Measurements from ENCODE around the gene CRNN.
A peak's percentile ranks its signal among the peaks of the same experiment; 100 is the strongest.

CRNN gene

DNA sequence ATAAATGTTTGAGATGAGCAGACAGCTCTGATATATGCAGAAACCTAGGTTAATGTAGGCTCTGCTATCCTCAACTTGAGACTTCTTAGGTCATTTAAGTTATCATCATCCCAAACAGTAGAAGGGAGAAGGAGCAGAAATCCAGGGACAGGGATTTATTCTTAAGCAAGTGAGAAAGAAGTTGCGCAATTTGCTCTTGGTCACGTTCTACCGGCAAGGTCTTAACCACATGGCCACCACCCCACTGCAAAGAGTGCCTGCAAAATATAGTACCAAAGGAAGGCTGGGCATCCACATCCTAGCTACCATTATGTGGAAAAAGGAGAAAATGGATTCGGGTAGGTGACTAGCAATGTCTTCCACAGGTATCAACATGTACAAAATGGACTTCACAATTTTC, 25.2 kb downstream of the CRNN start:
- DNase-seq (ENCODE audit: low read depth in 1 of 2, low spot score in 1 of 2), result peak in 1 of 2 experiments; percentile 8
- Histone ChIP-seq H3K4me3 (replicated peaks; ENCODE audit: insufficient read depth, low read length) (no peak overlapping the region), H3K27ac (replicated peaks) (no peak overlapping the region), H3K27me3 (ENCODE audit: insufficient read depth, poor library complexity, severe bottlenecking) (peaks cover 11% of the 10 kb centered on the region)
- TF ChIP-seq SPI1 (IDR thresholded peaks at IDR 0.05; ENCODE audit: borderline replicate concordance, low read depth), result no peak
- no peak for TF ChIP-seq GABPA (IDR thresholded peaks at IDR 0.05; ENCODE audit: low read depth)
- TF ChIP-seq, protein P1, sequence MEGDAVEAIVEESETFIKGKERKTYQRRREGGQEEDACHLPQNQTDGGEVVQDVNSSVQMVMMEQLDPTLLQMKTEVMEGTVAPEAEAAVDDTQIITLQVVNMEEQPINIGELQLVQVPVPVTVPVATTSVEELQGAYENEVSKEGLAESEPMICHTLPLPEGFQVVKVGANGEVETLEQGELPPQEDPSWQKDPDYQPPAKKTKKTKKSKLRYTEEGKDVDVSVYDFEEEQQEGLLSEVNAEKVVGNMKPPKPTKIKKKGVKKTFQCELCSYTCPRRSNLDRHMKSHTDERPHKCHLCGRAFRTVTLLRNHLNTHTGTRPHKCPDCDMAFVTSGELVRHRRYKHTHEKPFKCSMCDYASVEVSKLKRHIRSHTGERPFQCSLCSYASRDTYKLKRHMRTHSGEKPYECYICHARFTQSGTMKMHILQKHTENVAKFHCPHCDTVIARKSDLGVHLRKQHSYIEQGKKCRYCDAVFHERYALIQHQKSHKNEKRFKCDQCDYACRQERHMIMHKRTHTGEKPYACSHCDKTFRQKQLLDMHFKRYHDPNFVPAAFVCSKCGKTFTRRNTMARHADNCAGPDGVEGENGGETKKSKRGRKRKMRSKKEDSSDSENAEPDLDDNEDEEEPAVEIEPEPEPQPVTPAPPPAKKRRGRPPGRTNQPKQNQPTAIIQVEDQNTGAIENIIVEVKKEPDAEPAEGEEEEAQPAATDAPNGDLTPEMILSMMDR (IDR thresholded peaks at IDR 0.05; ENCODE audit: insufficient read depth, low read length), result no peak
- TF ChIP-seq, protein P2, sequence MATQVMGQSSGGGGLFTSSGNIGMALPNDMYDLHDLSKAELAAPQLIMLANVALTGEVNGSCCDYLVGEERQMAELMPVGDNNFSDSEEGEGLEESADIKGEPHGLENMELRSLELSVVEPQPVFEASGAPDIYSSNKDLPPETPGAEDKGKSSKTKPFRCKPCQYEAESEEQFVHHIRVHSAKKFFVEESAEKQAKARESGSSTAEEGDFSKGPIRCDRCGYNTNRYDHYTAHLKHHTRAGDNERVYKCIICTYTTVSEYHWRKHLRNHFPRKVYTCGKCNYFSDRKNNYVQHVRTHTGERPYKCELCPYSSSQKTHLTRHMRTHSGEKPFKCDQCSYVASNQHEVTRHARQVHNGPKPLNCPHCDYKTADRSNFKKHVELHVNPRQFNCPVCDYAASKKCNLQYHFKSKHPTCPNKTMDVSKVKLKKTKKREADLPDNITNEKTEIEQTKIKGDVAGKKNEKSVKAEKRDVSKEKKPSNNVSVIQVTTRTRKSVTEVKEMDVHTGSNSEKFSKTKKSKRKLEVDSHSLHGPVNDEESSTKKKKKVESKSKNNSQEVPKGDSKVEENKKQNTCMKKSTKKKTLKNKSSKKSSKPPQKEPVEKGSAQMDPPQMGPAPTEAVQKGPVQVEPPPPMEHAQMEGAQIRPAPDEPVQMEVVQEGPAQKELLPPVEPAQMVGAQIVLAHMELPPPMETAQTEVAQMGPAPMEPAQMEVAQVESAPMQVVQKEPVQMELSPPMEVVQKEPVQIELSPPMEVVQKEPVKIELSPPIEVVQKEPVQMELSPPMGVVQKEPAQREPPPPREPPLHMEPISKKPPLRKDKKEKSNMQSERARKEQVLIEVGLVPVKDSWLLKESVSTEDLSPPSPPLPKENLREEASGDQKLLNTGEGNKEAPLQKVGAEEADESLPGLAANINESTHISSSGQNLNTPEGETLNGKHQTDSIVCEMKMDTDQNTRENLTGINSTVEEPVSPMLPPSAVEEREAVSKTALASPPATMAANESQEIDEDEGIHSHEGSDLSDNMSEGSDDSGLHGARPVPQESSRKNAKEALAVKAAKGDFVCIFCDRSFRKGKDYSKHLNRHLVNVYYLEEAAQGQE (IDR thresholded peaks at IDR 0.05; ENCODE audit: insufficient replicate concordance, low read depth), result no peak
- no peak for TF ChIP-seq POLR2AphosphoS5 (IDR thresholded peaks at IDR 0.05; ENCODE audit: low read depth)

DNA sequence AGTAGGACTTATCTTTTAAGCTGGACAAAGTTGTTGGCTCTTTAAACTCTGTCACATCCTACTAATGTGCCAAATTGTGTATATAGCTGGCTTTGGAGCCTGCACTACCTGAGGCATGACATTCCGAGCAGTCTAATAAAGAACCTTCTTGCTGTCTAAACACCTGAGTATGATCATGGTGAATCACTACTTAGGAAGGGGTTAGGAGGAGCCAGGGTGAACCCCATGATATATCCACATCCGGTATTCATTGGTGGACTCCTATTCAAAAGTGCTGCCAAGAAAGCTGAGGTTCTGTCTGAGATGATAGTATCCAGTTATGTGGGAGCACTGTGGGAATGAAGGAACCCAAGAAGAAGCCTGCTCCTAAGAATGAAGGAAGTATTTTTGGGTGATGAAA, 27.1 kb downstream of the CRNN start:
- TF ChIP-seq POLR2AphosphoS5 (IDR thresholded peaks at IDR 0.05; ENCODE audit: low read depth) (no peak), SPI1 (IDR thresholded peaks at IDR 0.05; ENCODE audit: borderline replicate concordance, low read depth) (no peak)
- Histone ChIP-seq H3K27ac (replicated peaks) (no peak overlapping the region), H3K4me3 (replicated peaks; ENCODE audit: insufficient read depth, low read length) (no peak overlapping the region), H3K27me3 (ENCODE audit: insufficient read depth, poor library complexity, severe bottlenecking) (peaks cover 9% of the 10 kb centered on the region)
- no peak for DNase-seq (ENCODE audit: low read depth in 1 of 2, low spot score in 1 of 2)

DNA sequence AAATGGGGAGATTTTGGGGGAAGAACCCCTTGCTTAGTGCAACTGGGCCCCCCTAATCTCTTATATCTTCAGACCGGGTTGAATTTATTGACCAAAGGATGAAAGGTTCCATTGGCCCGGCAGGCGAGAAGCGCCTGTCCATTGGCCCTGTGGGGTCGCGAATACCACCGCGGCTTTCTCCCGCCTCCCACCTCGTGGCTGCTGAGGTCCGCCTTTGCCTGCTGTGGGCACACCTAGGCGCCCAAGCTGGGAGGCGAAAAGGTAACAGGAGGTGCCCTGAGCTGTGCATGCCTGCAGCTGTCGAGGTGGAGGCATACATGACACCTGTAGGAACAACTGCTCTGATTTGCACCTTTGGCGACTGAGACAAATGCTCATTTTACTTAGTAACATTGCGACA, 33.1 kb downstream of the CRNN start:
- no peak for DNase-seq (ENCODE audit: low read depth in 1 of 2, low spot score in 1 of 2)
- Histone ChIP-seq H3K27me3 (ENCODE audit: insufficient read depth, poor library complexity, severe bottlenecking) (no peaks in the 10 kb centered on the region), H3K27ac (replicated peaks) (no peak overlapping the region), H3K4me3 (replicated peaks; ENCODE audit: insufficient read depth, low read length) (no peak overlapping the region)
- TF ChIP-seq POLR2AphosphoS5 (IDR thresholded peaks at IDR 0.05; ENCODE audit: low read depth), result no peak
- TF ChIP-seq, protein P2 (IDR thresholded peaks at IDR 0.05; ENCODE audit: insufficient replicate concordance, low read depth), result no peak
- TF ChIP-seq GABPA (IDR thresholded peaks at IDR 0.05; ENCODE audit: low read depth), result no peak
- TF ChIP-seq SPI1 (IDR thresholded peaks at IDR 0.05; ENCODE audit: borderline replicate concordance, low read depth), result no peak

DNA sequence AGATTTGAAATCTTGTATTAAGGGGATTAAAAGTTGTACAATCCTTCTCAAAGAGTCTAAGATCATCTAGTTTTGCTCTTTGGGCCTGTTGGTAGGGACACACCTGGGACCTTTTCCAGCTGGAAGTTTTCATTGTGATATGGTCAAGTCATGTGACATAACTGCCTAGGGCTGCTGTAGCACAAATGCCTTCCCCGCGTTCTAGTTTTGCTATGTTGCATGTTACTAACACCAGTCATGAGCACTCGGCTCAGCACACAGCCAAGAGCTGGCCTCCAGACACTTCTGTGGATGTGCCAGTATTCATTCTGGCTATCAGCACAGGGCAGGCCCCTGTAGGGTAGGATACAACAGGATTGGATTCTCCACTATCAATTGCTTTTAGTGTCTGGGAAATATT, 39.6 kb downstream of the CRNN start:
- DNase-seq (ENCODE audit: low read depth in 1 of 2, low spot score in 1 of 2), result no peak
- Histone ChIP-seq H3K27ac (replicated peaks) (no peak overlapping the region), H3K27me3 (ENCODE audit: insufficient read depth, poor library complexity, severe bottlenecking) (peaks cover 2% of the 10 kb centered on the region), H3K4me3 (replicated peaks; ENCODE audit: insufficient read depth, low read length) (no peak overlapping the region)
- TF ChIP-seq, protein P2 (IDR thresholded peaks at IDR 0.05; ENCODE audit: insufficient replicate concordance, low read depth), result no peak
- no peak for TF ChIP-seq SPI1 (IDR thresholded peaks at IDR 0.05; ENCODE audit: borderline replicate concordance, low read depth)

DNA sequence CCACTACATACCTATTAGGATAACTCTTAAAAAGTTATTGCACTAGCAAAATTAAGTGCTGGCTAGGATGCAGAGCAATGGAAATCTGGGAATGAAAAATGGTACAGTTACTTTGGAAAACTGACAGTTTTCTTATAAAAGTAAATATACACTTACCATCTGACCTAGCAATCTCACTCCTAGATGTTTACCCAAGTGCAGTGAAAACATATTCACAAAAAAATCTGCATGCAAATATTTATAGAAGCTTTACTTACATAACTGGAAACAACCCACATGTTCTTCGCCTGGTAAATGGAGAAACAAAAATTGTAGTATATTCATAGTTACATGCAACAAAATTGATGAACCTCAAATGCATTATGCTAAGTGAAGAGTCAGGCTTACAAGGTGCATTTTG, 41.4 kb downstream of the CRNN start:
- H3K27me3 ChIP-seq (ENCODE audit: insufficient read depth, poor library complexity, severe bottlenecking), result peaks cover 2% of the 10 kb centered on the region
- TF ChIP-seq GABPA (IDR thresholded peaks at IDR 0.05; ENCODE audit: low read depth), result no peak
- TF ChIP-seq SPI1 (IDR thresholded peaks at IDR 0.05; ENCODE audit: borderline replicate concordance, low read depth), result no peak
- TF ChIP-seq POLR2AphosphoS5 (IDR thresholded peaks at IDR 0.05; ENCODE audit: low read depth), result no peak
- TF ChIP-seq, protein P1 (IDR thresholded peaks at IDR 0.05; ENCODE audit: insufficient read depth, low read length), result no peak
- TF ChIP-seq, protein P2 (IDR thresholded peaks at IDR 0.05; ENCODE audit: insufficient replicate concordance, low read depth), result no peak
- no peak for DNase-seq (ENCODE audit: low read depth in 1 of 2, low spot score in 1 of 2)
- no peak overlapping the region for H3K27ac ChIP-seq (replicated peaks)
- no peak overlapping the region for H3K4me3 ChIP-seq (replicated peaks; ENCODE audit: insufficient read depth, low read length)
